Ascending aorta (tissue), 2 donors: ENCODE measurements around the gene DNAJC16. TPM values are rescaled to one million over a fixed set of nuclear protein-coding genes. Genes with fewer than 3 reads are reported as not detected.

ENCODE experiments used
- DNase-seq, 2 donors: peaks; one replicate each; pipeline ENCODE4 v3.0.0-alpha.2; 2019; ENCODE audit warnings: low spot score in 2 of 2
- H3K27ac ChIP-seq, 2 donors: fragments of 200-600 bp; sonication (generic); one replicate each; pipeline ENCODE4 v1.5.1; 2016 to 2017; ENCODE audit warnings: mild to moderate bottlenecking in 1 of 2
- H3K27me3 ChIP-seq: fragments of 200-600 bp; sonication (generic); one replicate; pipeline ENCODE4 v1.5.1; 2017
- H3K36me3 ChIP-seq, 2 donors: fragments of 200-600 bp; sonication (generic); one replicate each; pipeline ENCODE4 v1.5.1; 2016
- H3K4me1 ChIP-seq, 2 donors: fragments of 200-600 bp; sonication (generic); one replicate each; pipeline ENCODE4 v1.5.1; 2016 to 2017; ENCODE audit warnings: mild to moderate bottlenecking in 1 of 2
- H3K4me3 ChIP-seq, 2 donors: fragments of 200-600 bp; sonication (generic); one replicate each; pipeline ENCODE4 v1.5.1; 2016 to 2017; ENCODE audit warnings: mild to moderate bottlenecking in 1 of 2
- H3K9me3 ChIP-seq, 2 donors: fragments of 200-600 bp; sonication (generic); one replicate each; pipeline ENCODE4 v1.5.1; 2016
- intact Hi-C: fragments of 100-400 bp; cut with DNase I; formaldehyde crosslinking; loops from one replicate; pipeline ENCODE4 v1.15.1; 2023
- total RNA-seq: library from RNA; depleted of rRNA; stranded (reverse); fragments of >200 nt; gene quantifications from one replicate; pipeline ENCODE4 v1.1.0, GENCODE V29; 2016
- TF ChIP-seq, protein P1 (sequence below), 3 experiments: fragments of 200-600 bp in 2 of 3; fragments of 450-650 bp in 1 of 3; sonication (generic) in 2 of 3; IDR thresholded peaks; one replicate each; pipeline ENCODE4 v1.5.1; 2016 to 2019; ENCODE audit warnings: antibody characterized with exemption in 3 of 3, mild to moderate bottlenecking in 1 of 3, moderate library complexity in 1 of 3

DNAJC16 gene
- total RNA-seq, 1 donor from 2014 or later: 11.4 TPM

DNA sequence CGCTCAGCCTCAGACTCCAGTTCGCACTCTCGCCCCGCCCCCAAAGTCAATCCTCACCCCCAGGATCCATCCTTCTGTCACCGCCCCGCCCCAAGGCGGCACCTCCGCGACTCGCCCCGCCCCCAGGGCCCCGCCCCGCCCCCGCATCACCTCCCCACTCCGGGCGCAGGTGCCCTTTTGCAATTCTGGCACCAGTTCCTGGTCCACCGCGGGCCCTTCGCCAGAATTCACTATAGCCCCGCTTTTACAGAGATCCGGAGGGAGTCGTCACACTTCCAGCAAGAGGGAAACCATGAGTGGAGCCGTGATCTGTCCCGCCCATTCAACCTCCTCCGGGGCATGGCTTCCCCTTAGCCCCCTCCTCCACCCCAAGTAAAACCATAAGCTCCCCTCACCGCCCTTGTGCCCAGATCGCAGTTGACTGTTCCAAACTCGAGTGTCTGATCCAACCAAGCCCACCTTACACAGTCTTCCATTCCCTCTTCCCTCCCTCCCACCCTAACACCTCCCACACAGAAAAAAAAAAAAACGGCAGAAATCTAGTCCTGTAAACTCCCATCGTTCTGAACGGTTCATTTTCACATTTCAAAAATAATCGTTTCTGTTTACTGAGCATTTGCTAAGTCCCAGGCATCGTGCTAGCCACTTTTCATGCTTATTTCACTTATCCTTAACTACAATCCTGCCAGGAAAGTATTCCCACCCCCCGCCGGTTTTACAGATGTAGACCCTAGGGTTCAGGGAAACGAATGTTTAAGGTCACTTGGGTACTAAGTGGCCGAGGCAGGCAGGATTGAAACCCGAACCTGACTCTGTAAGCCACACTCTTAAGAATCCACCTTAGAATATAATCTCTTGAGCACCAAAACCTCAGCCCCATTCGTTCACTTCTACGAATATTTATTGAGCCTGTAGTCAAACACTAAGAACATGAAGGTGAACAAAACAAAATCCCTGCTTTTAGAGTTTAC lies 1.3 kb upstream of the DNAJC16 start:
- peak; percentile 96 to 100 for DNase-seq
- Histone ChIP-seq H3K36me3 (peaks cover 0 to 4% of the 10 kb centered on the region in 2 donors), H3K4me3 (peak overlapping the region; percentile 69 to 71), H3K9me3 (no peaks in the 10 kb centered on the region), H3K4me1 (peaks cover 7 to 25% of the 10 kb centered on the region in 2 donors), H3K27me3 (no peaks in the 10 kb centered on the region), H3K27ac (peak overlapping the region; percentile 93 to 94)
- intact Hi-C loops: loop anchor here (2.0 to 5.0 kb wide), 3 partner anchors 77 to 1437 kb away; partner anchors contain the start of gene DDI2
- TF ChIP-seq, protein P1, sequence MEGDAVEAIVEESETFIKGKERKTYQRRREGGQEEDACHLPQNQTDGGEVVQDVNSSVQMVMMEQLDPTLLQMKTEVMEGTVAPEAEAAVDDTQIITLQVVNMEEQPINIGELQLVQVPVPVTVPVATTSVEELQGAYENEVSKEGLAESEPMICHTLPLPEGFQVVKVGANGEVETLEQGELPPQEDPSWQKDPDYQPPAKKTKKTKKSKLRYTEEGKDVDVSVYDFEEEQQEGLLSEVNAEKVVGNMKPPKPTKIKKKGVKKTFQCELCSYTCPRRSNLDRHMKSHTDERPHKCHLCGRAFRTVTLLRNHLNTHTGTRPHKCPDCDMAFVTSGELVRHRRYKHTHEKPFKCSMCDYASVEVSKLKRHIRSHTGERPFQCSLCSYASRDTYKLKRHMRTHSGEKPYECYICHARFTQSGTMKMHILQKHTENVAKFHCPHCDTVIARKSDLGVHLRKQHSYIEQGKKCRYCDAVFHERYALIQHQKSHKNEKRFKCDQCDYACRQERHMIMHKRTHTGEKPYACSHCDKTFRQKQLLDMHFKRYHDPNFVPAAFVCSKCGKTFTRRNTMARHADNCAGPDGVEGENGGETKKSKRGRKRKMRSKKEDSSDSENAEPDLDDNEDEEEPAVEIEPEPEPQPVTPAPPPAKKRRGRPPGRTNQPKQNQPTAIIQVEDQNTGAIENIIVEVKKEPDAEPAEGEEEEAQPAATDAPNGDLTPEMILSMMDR (IDR thresholded peaks at IDR 0.05): no peak

GRCh38 chr1:15526021-15526489 lies 593 bp upstream of the DNAJC16 start:
- intact Hi-C loops: loop anchor here (5.0 kb wide), 2 partner anchors 91 to 1436 kb away; partner anchors contain the start of gene DDI2
- peaks cover 0 to 4% of the 10 kb centered on the region in 2 donors for H3K36me3 ChIP-seq
- peak overlapping the region; percentile 93 to 94 for H3K27ac ChIP-seq
- peak overlapping the region; percentile 69 to 71 for H3K4me3 ChIP-seq
- peaks cover 7 to 25% of the 10 kb centered on the region in 2 donors for H3K4me1 ChIP-seq
- DNase-seq: peak in 1 of 2 donors; percentile 65
- no peaks in the 10 kb centered on the region for H3K9me3 ChIP-seq
- TF ChIP-seq, protein P1 (IDR thresholded peaks at IDR 0.05): no peak
- H3K27me3 ChIP-seq: no peaks in the 10 kb centered on the region

- peaks cover 7 to 12% of the 10 kb centered on the region in 2 donors for H3K4me1 ChIP-seq
- no peaks in the 10 kb centered on the region for H3K27me3 ChIP-seq
- DNase-seq: peak in 1 of 2 donors; percentile 31
- peaks cover 15 to 23% of the 10 kb centered on the region in 2 donors for H3K36me3 ChIP-seq
- no peak overlapping the region for H3K27ac ChIP-seq
- H3K9me3 ChIP-seq: no peaks in the 10 kb centered on the region
- intact Hi-C loops: no loop called here
- H3K4me3 ChIP-seq: no peak overlapping the region
- TF ChIP-seq, protein P1 (IDR thresholded peaks at IDR 0.05): no peak
Measured at GRCh38 chr1:15531003-15531402, 4.4 kb downstream of the DNAJC16 start.

GRCh38 chr1:15531682-15532081 lies 5.0 kb downstream of the DNAJC16 start:
- H3K4me1 ChIP-seq: peaks cover 7 to 10% of the 10 kb centered on the region in 2 donors
- intact Hi-C loops: no loop called here
- H3K27me3 ChIP-seq: no peaks in the 10 kb centered on the region
- no peak overlapping the region for H3K27ac ChIP-seq
- no peak overlapping the region for H3K4me3 ChIP-seq
- DNase-seq: no peak
- no peaks in the 10 kb centered on the region for H3K9me3 ChIP-seq
- TF ChIP-seq, protein P1 (IDR thresholded peaks at IDR 0.05): no peak
- H3K36me3 ChIP-seq: peaks cover 21 to 29% of the 10 kb centered on the region in 2 donors

DNA sequence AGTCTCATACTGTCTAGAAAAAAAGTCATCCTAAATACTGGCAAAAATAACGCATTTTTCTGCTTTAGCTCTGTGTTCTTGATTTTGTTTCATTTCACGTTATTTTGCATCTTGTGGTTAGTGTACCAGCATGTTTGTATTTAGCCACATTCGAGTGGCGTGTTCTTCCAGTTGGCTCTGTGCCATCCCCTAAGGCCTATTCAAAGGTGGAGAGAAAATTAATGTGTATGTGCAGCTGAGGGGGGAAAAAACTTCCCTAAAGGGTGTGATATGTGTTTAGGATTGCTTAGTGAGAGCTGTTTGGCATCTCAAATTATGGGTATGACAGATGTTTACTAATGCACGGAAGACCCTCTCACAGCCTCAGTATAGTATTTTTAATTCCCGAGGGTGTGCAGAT lies 12.1 kb downstream of the DNAJC16 start:
- intact Hi-C loops: no loop called here
- no peaks in the 10 kb centered on the region for H3K27me3 ChIP-seq
- no peak overlapping the region for H3K4me3 ChIP-seq
- no peak for DNase-seq
- H3K36me3 ChIP-seq: peaks cover 78 to 88% of the 10 kb centered on the region in 2 donors
- no peaks in the 10 kb centered on the region for H3K4me1 ChIP-seq
- no peaks in the 10 kb centered on the region for H3K9me3 ChIP-seq
- H3K27ac ChIP-seq: no peak overlapping the region
- TF ChIP-seq, protein P1 (IDR thresholded peaks at IDR 0.05): no peak
